IPS DF 6.9 (cell line): Measurements from ENCODE around the gene ESRP2.

Experiments
- DNase-seq: peaks from one replicate; pipeline ENCODE4 v3.0.0-alpha.2; 2013; ENCODE audit warnings: low read depth, low spot score
- H3K27ac ChIP-seq: one replicate; pipeline ENCODE4 v1.5.1; 2013; ENCODE audit warnings: low read length, control low read depth
- H3K27me3 ChIP-seq: 2 replicates; pipeline ENCODE4 v1.6.1; 2013; ENCODE audit warnings: mild to moderate bottlenecking, low read length; ENCODE audit not compliant: control insufficient read depth, insufficient read depth
- H3K36me3 ChIP-seq: 2 replicates; pipeline ENCODE4 v1.6.1; 2013; ENCODE audit warnings: low read length; ENCODE audit not compliant: control insufficient read depth, insufficient read depth
- H3K4me1 ChIP-seq: 2 replicates; pipeline ENCODE4 v1.6.1; 2013; ENCODE audit warnings: low read length; ENCODE audit not compliant: control insufficient read depth, insufficient read depth
- H3K4me3 ChIP-seq: 2 replicates; pipeline ENCODE4 v1.5.1; 2013; ENCODE audit warnings: mild to moderate bottlenecking, low read length
- H3K9me3 ChIP-seq: 2 replicates; pipeline ENCODE4 v1.6.1; 2013; ENCODE audit warnings: low read length, inconsistent platforms; ENCODE audit not compliant: control insufficient read depth, insufficient read depth
- WGBS: extraction: QIAGEN DNeasy Blood & Tissue Kit; methylation state at CpG from one replicate; pipeline ENCODE4 v1.1.7; 2013; ENCODE audit warnings: mixed read lengths, missing lambda C conversion rate; ENCODE audit not compliant: insufficient read length, insufficient coverage; 5-methylcytosine and 5-hydroxymethylcytosine counted together

Gene ESRP2

GRCh38 chr16:68186877-68187276 lies 49.0 kb downstream of the ESRP2 start:
- no peak overlapping the region for H3K27ac ChIP-seq
- H3K36me3 ChIP-seq = peaks cover 14% of the 10 kb centered on the region
- H3K9me3 ChIP-seq = no peaks in the 10 kb centered on the region
- no peak for DNase-seq
- WGBS = no CpG with 5 or more reads among the region's 7 CpGs
- H3K27me3 ChIP-seq = no peaks in the 10 kb centered on the region
- H3K4me3 ChIP-seq = no peak overlapping the region
- H3K4me1 ChIP-seq = no peaks in the 10 kb centered on the region

DNA sequence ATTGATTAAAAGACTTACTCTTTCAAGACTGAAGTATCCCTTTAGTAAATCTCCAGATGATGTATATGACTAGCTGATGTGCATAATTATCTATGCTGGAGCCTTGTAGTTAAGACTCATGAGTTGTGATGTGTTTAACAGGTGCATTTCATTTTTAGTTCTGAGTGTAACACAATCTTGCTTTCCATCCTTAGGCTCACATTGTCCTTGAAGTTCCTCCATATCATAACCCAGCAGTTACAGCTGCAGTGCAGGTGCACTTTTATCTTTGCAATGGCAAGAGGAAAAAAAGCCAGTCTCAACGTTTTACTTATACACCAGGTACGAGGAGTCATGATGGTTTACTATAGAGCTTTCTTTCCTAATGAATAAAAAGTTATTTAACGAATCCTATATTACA lies 52.9 kb downstream of the ESRP2 start:
- no peak overlapping the region for H3K27ac ChIP-seq
- no peaks in the 10 kb centered on the region for H3K4me1 ChIP-seq
- no peaks in the 10 kb centered on the region for H3K9me3 ChIP-seq
- DNase-seq = no peak
- H3K36me3 ChIP-seq = peaks cover 5% of the 10 kb centered on the region
- no peak overlapping the region for H3K4me3 ChIP-seq
- WGBS = no CpG with 5 or more reads among the region's 3 CpGs
- H3K27me3 ChIP-seq = no peaks in the 10 kb centered on the region

DNA sequence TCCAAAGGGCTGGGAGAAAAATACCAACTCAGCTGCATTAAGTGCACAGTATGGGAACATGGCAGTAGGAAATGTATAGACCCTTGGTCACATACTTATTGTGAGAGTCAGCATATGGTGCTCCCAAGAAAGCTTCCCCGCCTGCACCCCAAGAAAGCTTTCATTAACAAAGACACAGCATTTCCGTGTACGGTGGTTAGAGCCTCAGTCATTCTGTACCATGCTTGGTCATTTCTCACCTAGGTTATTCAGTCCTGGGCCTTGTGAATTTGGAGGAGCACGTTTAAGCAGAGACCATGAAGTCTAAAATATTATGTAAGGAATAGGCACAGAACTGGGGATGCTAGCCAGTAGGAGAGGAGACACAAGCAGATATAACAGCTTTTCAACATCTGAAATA lies 56.1 kb downstream of the ESRP2 start:
- Histone ChIP-seq H3K36me3 (0 out of 2 replicates have a peak, but pooled peaks cover 3% of the 10 kb centered on the region), H3K4me3 (no peak overlapping the region), H3K27ac (no peak overlapping the region), H3K9me3 (no peaks in the 10 kb centered on the region), H3K27me3 (no peaks in the 10 kb centered on the region), H3K4me1 (no peaks in the 10 kb centered on the region)
- no CpG with 5 or more reads among the region's 4 CpGs for WGBS
- no peak for DNase-seq

DNA sequence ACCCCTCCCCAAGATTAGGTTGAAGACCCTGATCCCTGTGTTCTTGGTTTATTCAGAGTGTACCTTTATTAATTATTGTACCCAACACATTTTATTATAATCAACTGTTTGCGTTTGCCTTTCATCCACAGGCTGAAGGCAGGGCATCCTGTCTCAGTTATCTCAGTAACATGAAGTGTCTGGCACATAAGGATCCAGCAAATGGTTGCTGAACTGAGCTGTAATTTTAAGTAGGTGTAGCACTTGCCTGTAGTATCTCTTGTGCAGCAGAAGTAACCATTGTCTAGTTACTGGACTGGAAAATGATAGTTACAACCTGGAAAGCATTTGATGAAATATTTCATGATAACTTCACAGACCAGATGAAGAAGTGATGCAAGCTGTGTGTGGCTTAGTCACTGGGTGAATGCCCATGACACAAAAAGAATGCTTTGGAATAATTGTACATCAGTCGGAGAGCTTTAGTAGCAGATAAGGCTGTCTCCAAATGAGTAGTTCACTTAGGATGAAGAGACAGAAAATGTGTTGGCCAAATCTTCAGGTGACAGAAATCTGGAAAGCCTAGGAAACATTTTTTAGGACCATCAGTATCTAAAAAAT lies 56.6 kb downstream of the ESRP2 start:
- H3K4me3 ChIP-seq = no peak overlapping the region
- H3K27me3 ChIP-seq = no peaks in the 10 kb centered on the region
- DNase-seq = no peak
- no peaks in the 10 kb centered on the region for H3K9me3 ChIP-seq
- H3K36me3 ChIP-seq = 0 out of 2 replicates have a peak, but pooled peaks cover 3% of the 10 kb centered on the region
- no CpG with 5 or more reads among the region's 2 CpGs for WGBS
- no peaks in the 10 kb centered on the region for H3K4me1 ChIP-seq
- no peak overlapping the region for H3K27ac ChIP-seq
